ENCODE data around the gene EXOC3L1.

DNA sequence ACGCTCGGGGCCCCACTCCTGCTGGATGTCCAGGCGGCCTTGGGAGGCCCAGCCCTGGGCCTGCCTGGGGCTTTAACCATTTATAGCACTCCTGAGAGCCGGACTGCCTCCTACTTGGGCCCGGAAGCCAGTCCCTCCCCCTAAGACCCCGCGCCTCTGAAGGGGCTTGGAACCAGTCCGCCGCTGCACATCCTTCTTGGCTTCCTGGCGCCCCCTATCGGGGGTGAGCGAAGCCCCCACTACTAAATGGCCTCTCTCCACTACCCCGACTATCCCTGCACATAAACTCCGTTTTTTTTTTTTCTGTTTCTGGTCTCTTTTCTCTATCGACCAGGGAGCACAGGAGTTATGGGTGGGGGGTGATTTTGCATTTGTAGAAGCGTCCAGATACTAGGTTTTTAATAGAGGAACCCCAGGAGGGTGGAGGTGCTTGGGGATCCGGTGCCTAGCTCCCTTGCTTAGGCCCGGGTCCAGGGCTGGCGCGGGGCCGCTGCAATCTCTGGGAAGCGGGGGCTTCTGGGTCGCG is 20.2 kb downstream of the EXOC3L1 start:
- no peak for TF ChIP-seq KLF10 (tag by site-specific recombination; IDR thresholded peaks at IDR 0.05)
- TF ChIP-seq, protein P1, sequence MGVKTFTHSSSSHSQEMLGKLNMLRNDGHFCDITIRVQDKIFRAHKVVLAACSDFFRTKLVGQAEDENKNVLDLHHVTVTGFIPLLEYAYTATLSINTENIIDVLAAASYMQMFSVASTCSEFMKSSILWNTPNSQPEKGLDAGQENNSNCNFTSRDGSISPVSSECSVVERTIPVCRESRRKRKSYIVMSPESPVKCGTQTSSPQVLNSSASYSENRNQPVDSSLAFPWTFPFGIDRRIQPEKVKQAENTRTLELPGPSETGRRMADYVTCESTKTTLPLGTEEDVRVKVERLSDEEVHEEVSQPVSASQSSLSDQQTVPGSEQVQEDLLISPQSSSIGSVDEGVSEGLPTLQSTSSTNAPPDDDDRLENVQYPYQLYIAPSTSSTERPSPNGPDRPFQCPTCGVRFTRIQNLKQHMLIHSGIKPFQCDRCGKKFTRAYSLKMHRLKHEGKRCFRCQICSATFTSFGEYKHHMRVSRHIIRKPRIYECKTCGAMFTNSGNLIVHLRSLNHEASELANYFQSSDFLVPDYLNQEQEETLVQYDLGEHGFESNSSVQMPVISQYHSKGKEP (tag by site-specific recombination; IDR thresholded peaks at IDR 0.05): no peak
- TF ChIP-seq, protein P2, sequence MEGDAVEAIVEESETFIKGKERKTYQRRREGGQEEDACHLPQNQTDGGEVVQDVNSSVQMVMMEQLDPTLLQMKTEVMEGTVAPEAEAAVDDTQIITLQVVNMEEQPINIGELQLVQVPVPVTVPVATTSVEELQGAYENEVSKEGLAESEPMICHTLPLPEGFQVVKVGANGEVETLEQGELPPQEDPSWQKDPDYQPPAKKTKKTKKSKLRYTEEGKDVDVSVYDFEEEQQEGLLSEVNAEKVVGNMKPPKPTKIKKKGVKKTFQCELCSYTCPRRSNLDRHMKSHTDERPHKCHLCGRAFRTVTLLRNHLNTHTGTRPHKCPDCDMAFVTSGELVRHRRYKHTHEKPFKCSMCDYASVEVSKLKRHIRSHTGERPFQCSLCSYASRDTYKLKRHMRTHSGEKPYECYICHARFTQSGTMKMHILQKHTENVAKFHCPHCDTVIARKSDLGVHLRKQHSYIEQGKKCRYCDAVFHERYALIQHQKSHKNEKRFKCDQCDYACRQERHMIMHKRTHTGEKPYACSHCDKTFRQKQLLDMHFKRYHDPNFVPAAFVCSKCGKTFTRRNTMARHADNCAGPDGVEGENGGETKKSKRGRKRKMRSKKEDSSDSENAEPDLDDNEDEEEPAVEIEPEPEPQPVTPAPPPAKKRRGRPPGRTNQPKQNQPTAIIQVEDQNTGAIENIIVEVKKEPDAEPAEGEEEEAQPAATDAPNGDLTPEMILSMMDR (tag by site-specific recombination; IDR thresholded peaks at IDR 0.05): no peak
- no peak for TF ChIP-seq ZNF768 (tag by site-specific recombination; IDR thresholded peaks at IDR 0.05)
- TF ChIP-seq KLF8 (tag by site-specific recombination; IDR thresholded peaks at IDR 0.05): no peak
- TF ChIP-seq ZNF133 (tag by site-specific recombination; IDR thresholded peaks at IDR 0.05): no peak
- TF ChIP-seq ZNF791 (tag by site-specific recombination; IDR thresholded peaks at IDR 0.05): no peak
- no peak for TF ChIP-seq SALL2 (tag by site-specific recombination; IDR thresholded peaks at IDR 0.05; ENCODE audit: borderline replicate concordance)
- TF ChIP-seq ZNF274 (IDR thresholded peaks at IDR 0.05; ENCODE audit: low read length): no peak
- no peak for TF ChIP-seq ZNF274 (tag by site-specific recombination; IDR thresholded peaks at IDR 0.05; ENCODE audit: borderline replicate concordance)
- no peak for TF ChIP-seq ZNF214 (tag by site-specific recombination; IDR thresholded peaks at IDR 0.05; ENCODE audit: borderline replicate concordance)

Measured in HEK293 (cell line).